ENCODE data around the gene UACA. TPM values are rescaled to one million over a fixed set of nuclear protein-coding genes. Genes with fewer than 3 reads are reported as not detected.

UACA gene
- total RNA-seq, 1 experiment from 2014 or later: 44.8 TPM

- ATAC-seq (no peak), DNase-seq (ENCODE audit: low spot score) (no peak)
- no peaks in the 10 kb centered on the region for H3K27me3 Mint-ChIP-seq (ENCODE audit: low read depth)
- no peak overlapping the region for H3K4me3 Mint-ChIP-seq
- H3K4me1 Mint-ChIP-seq: peaks cover 16% of the 10 kb centered on the region
- ChIA-PET CTCF (interaction anchor here (0.8 to 2.9 kb wide), 2 partner anchors 9 to 98 kb away, joined by 4 to 31 read pairs; no protein-coding TSS in a partner anchor), POLR2A (no interaction called here)
- no peak overlapping the region for H3K27ac Mint-ChIP-seq
- TF ChIP-seq SMAD4 (CRISPR knock-in tag; IDR thresholded peaks at IDR 0.05): no peak
- no peak for TF ChIP-seq TEAD1 (CRISPR knock-in tag; IDR thresholded peaks at IDR 0.05)
- no peak for TF ChIP-seq PREB (CRISPR knock-in tag; IDR thresholded peaks at IDR 0.05; ENCODE audit: borderline replicate concordance)
- TF ChIP-seq SP1 (CRISPR knock-in tag; conservative IDR thresholded peaks at IDR 0.05): no peak
- H3K9me3 Mint-ChIP-seq: no peaks in the 10 kb centered on the region
- no peaks in the 10 kb centered on the region for H3K36me3 Mint-ChIP-seq
Measured at GRCh38 chr15:70714015-70714414, 49.3 kb downstream of the UACA start.

GRCh38 chr15:70712271-70712670, 51.1 kb downstream of the UACA start:
- CTCF ChIA-PET: interaction anchor here (1.6 to 2.9 kb wide), 2 partner anchors 11 to 113 kb away, joined by 4 to 31 read pairs; no protein-coding TSS in a partner anchor
- Mint-ChIP-seq H3K27ac (no peak overlapping the region), H3K4me3 (no peak overlapping the region), H3K36me3 (no peaks in the 10 kb centered on the region), H3K4me1 (peaks cover 20% of the 10 kb centered on the region), H3K27me3 (ENCODE audit: low read depth) (peaks cover 2% of the 10 kb centered on the region; the same call in 1 of the 2 replicates), H3K9me3 (peaks cover 4% of the 10 kb centered on the region)
- POLR2A ChIA-PET: no interaction called here
- ATAC-seq (no peak), DNase-seq (ENCODE audit: low spot score) (no peak)
- TF ChIP-seq ZNF671 (CRISPR knock-in tag; IDR thresholded peaks at IDR 0.05) (no peak), TP53 (CRISPR knock-in tag; IDR thresholded peaks at IDR 0.05) (no peak), ZNF396 (CRISPR knock-in tag; IDR thresholded peaks at IDR 0.05; ENCODE audit: borderline replicate concordance) (no peak), SMAD3 (CRISPR knock-in tag; IDR thresholded peaks at IDR 0.05; ENCODE audit: borderline replicate concordance) (no peak), RELA (CRISPR knock-in tag; IDR thresholded peaks at IDR 0.05; ENCODE audit: borderline replicate concordance) (no peak), HMGA2 (CRISPR knock-in tag; IDR thresholded peaks at IDR 0.05) (no peak), MYBL2 (CRISPR knock-in tag; IDR thresholded peaks at IDR 0.05) (no peak), FOXP1 (CRISPR knock-in tag; IDR thresholded peaks at IDR 0.05; ENCODE audit: borderline replicate concordance) (no peak), GABPB1 (CRISPR knock-in tag; IDR thresholded peaks at IDR 0.05) (no peak), FOXK1 (CRISPR knock-in tag; IDR thresholded peaks at IDR 0.05) (no peak), ARID4B (CRISPR knock-in tag; IDR thresholded peaks at IDR 0.05; ENCODE audit: borderline replicate concordance) (no peak), MLX (CRISPR knock-in tag; IDR thresholded peaks at IDR 0.05) (no peak), ZBTB21 (CRISPR knock-in tag; IDR thresholded peaks at IDR 0.05; ENCODE audit: borderline replicate concordance) (no peak)
- TF ChIP-seq, protein P1, sequence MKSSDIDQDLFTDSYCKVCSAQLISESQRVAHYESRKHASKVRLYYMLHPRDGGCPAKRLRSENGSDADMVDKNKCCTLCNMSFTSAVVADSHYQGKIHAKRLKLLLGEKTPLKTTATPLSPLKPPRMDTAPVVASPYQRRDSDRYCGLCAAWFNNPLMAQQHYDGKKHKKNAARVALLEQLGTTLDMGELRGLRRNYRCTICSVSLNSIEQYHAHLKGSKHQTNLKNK (CRISPR knock-in tag; IDR thresholded peaks at IDR 0.05): no peak
- TF ChIP-seq, protein P2, sequence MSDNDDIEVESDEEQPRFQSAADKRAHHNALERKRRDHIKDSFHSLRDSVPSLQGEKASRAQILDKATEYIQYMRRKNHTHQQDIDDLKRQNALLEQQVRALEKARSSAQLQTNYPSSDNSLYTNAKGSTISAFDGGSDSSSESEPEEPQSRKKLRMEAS (CRISPR knock-in tag; IDR thresholded peaks at IDR 0.05): no peak
- TF ChIP-seq, protein P3, sequence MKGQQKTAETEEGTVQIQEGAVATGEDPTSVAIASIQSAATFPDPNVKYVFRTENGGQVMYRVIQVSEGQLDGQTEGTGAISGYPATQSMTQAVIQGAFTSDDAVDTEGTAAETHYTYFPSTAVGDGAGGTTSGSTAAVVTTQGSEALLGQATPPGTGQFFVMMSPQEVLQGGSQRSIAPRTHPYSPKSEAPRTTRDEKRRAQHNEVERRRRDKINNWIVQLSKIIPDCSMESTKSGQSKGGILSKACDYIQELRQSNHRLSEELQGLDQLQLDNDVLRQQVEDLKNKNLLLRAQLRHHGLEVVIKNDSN (CRISPR knock-in tag; IDR thresholded peaks at IDR 0.05): no peak
- TF ChIP-seq, protein P4, sequence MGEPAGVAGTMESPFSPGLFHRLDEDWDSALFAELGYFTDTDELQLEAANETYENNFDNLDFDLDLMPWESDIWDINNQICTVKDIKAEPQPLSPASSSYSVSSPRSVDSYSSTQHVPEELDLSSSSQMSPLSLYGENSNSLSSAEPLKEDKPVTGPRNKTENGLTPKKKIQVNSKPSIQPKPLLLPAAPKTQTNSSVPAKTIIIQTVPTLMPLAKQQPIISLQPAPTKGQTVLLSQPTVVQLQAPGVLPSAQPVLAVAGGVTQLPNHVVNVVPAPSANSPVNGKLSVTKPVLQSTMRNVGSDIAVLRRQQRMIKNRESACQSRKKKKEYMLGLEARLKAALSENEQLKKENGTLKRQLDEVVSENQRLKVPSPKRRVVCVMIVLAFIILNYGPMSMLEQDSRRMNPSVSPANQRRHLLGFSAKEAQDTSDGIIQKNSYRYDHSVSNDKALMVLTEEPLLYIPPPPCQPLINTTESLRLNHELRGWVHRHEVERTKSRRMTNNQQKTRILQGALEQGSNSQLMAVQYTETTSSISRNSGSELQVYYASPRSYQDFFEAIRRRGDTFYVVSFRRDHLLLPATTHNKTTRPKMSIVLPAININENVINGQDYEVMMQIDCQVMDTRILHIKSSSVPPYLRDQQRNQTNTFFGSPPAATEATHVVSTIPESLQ (CRISPR knock-in tag; IDR thresholded peaks at IDR 0.05): no peak
